K562 (cell line): Measurements from ENCODE around the gene SSU72. TPM values are rescaled to one million over a fixed set of nuclear protein-coding genes. Genes with fewer than 3 reads are reported as not detected.
A peak's percentile ranks its signal among the peaks of the same experiment; 100 is the strongest.

Experiments used
- BDP1 ChIP-seq: IDR thresholded peaks from 3 replicates; pipeline ENCODE4 v1.6.1; 2011; ENCODE audit not compliant: insufficient read length, insufficient read depth
- BRF1 ChIP-seq: IDR thresholded peaks from 3 replicates; pipeline ENCODE4 v1.6.1; 2011; ENCODE audit warnings: borderline replicate concordance, mild to moderate bottlenecking; ENCODE audit not compliant: insufficient read length; ENCODE audit errors: extremely low read depth
- CREBBP ChIP-seq: IDR thresholded peaks from one replicate; pipeline ENCODE4 v1.6.1; 2012; ENCODE audit warnings: low read depth, mild to moderate bottlenecking, control low read depth, inconsistent platforms, low read length
- FOS ChIP-seq: IDR thresholded peaks from 3 replicates; pipeline ENCODE4 v1.6.1; 2011; ENCODE audit not compliant: insufficient read length; ENCODE audit errors: extremely low read depth
- HINFP ChIP-seq: fragments of 450-650 bp; conservative IDR thresholded peaks from 2 replicates; pipeline ENCODE4 v1.6.1; 2016; ENCODE audit warnings: missing genetic modification characterization, low read depth, mild to moderate bottlenecking, control low read depth, missing compliant biosample characterization
- HMBOX1 ChIP-seq: sonication (generic); IDR thresholded peaks from 2 replicates; pipeline ENCODE4 v1.6.1; 2016
- LEF1 ChIP-seq: fragments of 450-650 bp; IDR thresholded peaks from 2 replicates; pipeline ENCODE4 v1.6.1; 2016; ENCODE audit warnings: mild to moderate bottlenecking
- MAFG ChIP-seq: fragments of 450-650 bp; conservative IDR thresholded peaks from 2 replicates; pipeline ENCODE4 v1.6.1; 2016; ENCODE audit warnings: missing genetic modification characterization, missing compliant biosample characterization
- MLLT1 ChIP-seq, 2 experiments: fragments of 450-650 bp; IDR thresholded peaks; 2 replicates each; pipeline ENCODE4 v1.6.1; 2016
- OTX1 ChIP-seq: fragments of 450-650 bp; formaldehyde crosslinking; IDR thresholded peaks from 2 replicates; pipeline ENCODE4 v1.4.0; 2022; ENCODE audit warnings: mild to moderate bottlenecking
- POLR2B ChIP-seq: fragments of 450-650 bp; IDR thresholded peaks from 2 replicates; pipeline ENCODE4 v1.6.1; 2018; ENCODE audit warnings: low read depth; ENCODE audit not compliant: partially characterized antibody
- RAD51 ChIP-seq: fragments of 450-650 bp; IDR thresholded peaks from 2 replicates; pipeline ENCODE4 v1.7.1; 2016; ENCODE audit warnings: low read depth, mild to moderate bottlenecking, borderline replicate concordance
- RBM17 ChIP-seq: fragments of 200-400 bp; formaldehyde crosslinking; IDR thresholded peaks from 2 replicates; pipeline ENCODE4 v1.6.1; 2017; ENCODE audit warnings: low read depth, mild to moderate bottlenecking, low read length, borderline replicate concordance
- RHOXF2B ChIP-seq: fragments of 250-450 bp; sonication (Bioruptor Pico); conservative IDR thresholded peaks from 2 replicates; pipeline ENCODE4 v1.5.1; 2021
- RUNX1 ChIP-seq: sonication (generic); IDR thresholded peaks from 2 replicates; pipeline ENCODE4 v1.6.1; 2016; ENCODE audit warnings: antibody characterized with exemption, low read depth
- SMARCA5 ChIP-seq: fragments of 450-650 bp; IDR thresholded peaks from 2 replicates; pipeline ENCODE4 v1.6.1; 2016
- TBP ChIP-seq: optimal IDR thresholded peaks from 2 replicates; pipeline ENCODE3; 2011; ENCODE audit warnings: low read depth, low read length, improper control_type of control experiment
- TCF7 ChIP-seq: sonication (generic); IDR thresholded peaks from 2 replicates; pipeline ENCODE4 v1.6.1; 2016; ENCODE audit warnings: antibody characterized with exemption, borderline replicate concordance
- TEAD1 ChIP-seq, 2 experiments: fragments of 450-650 bp in 1 of 2; sonication (generic) in 1 of 2; formaldehyde crosslinking; IDR thresholded peaks; 2 replicates each; pipeline versions ENCODE4 v1.4.0 to v1.8.0; 2020 to 2022; ENCODE audit warnings: mild to moderate bottlenecking in 2 of 2, missing genetic modification reagents in 1 of 2
- TEAD4 ChIP-seq, 2 experiments: sonication (generic) in 1 of 2; formaldehyde crosslinking in 1 of 2; IDR thresholded peaks; 2 replicates each; pipeline versions ENCODE4 v1.6.1 to v1.8.0; 2012 to 2022; ENCODE audit warnings: borderline replicate concordance in 1 of 2, inconsistent platforms in 1 of 2, low read length in 1 of 2, mild to moderate bottlenecking in 1 of 2, missing genetic modification reagents in 1 of 2
- XRCC4 ChIP-seq: IDR thresholded peaks from one replicate; pipeline ENCODE4 v1.6.1; 2011; ENCODE audit not compliant: insufficient read depth, insufficient read length; ENCODE audit errors: extremely low read depth
- ZBTB43 ChIP-seq: sonication (generic); formaldehyde crosslinking; IDR thresholded peaks from 2 replicates; pipeline ENCODE4 v1.8.0; 2023; ENCODE audit warnings: mild to moderate bottlenecking, missing genetic modification reagents
- ZNF175 ChIP-seq: fragments of 200-800 bp; sonication (Bioruptor generic); IDR thresholded peaks from 2 replicates; pipeline ENCODE4 v1.6.1; 2016; ENCODE audit warnings: low read depth, mild to moderate bottlenecking, missing genetic modification characterization, missing compliant biosample characterization
- ZNF24 ChIP-seq: fragments of 450-650 bp; IDR thresholded peaks from 2 replicates; pipeline ENCODE4 v1.6.1; 2016
- ZNF717 ChIP-seq: fragments of 250-450 bp; sonication (Bioruptor Pico); IDR thresholded peaks from 2 replicates; pipeline ENCODE4 v1.5.0; 2021
- polyA plus RNA-seq, 8 experiments: library from polyadenylated mRNA; depleted of rRNA in 4 of 8; stranded (reverse) in 5 of 8; unstranded in 3 of 8; fragments of >200 nt; fragmentation: Nextera tagmentation in 2 of 8; fragmentation: Illumina TruSeq in 1 of 8; extraction: Ambion mirVana in 2 of 8; extraction: Trizol in 1 of 8; gene quantifications; 2 replicates each; pipeline versions ENCODE4 v1.2.1 to v1.2.3, GENCODE V29; 2011 to 2014; ENCODE audit warnings: inconsistent platforms in 1 of 8, missing spikeins in 1 of 8
- total RNA-seq, 7 experiments: library from RNA; depleted of rRNA in 6 of 7; stranded (reverse); fragments of >200 nt in 6 of 7; fragmentation: Illumina TruSeq in 2 of 7; extraction: Trizol in 2 of 7; gene quantifications; 2 replicates each; pipeline versions ENCODE4 v1.2.1 to v1.2.3, GENCODE V29; 2011 to 2021; ENCODE audit warnings: low replicate concordance in 1 of 7

The SSU72 gene
- total and polyA plus RNA-seq, 9 of the 15 experiments (the other 6 are each of a cell fraction or from before 2014, with no cell fraction given), result 70.8 to 201 (median 94.6) TPM

GRCh38 chr1:1615256-1616044, 40.8 kb upstream of the SSU72 start, which contains the start of gene MIB2 (continued):
- peak; percentile 46 to 54; a peak in 2 of 4 replicates for TF ChIP-seq MLLT1 (IDR thresholded peaks at IDR 0.05)
- TF ChIP-seq RBM17, result no peak
- TF ChIP-seq ZNF717, result no peak
- TF ChIP-seq SMARCA5, result peak; percentile 88
- peak; percentile 77 for TF ChIP-seq TBP
- TF ChIP-seq ZNF24, result peak; percentile 69; the same call in 1 of the 2 replicates
- no peak for TF ChIP-seq BDP1
- peak in 1 of 2 experiments; percentile 90; a peak in 3 of 4 replicates for TF ChIP-seq TEAD1 (CRISPR knock-in tag; IDR thresholded peaks at IDR 0.05)
- TF ChIP-seq TEAD4 (IDR thresholded peaks at IDR 0.05; ENCODE audit: low read length), result peak; percentile 39; the same call in 1 of the 2 replicates
- TF ChIP-seq TEAD4 (CRISPR knock-in tag; IDR thresholded peaks at IDR 0.05; ENCODE audit: borderline replicate concordance), result no peak
- no peak for TF ChIP-seq OTX1 (CRISPR knock-in tag)
- no peak for TF ChIP-seq CREBBP
- TF ChIP-seq RUNX1, result peak; percentile 62; the same call in 1 of the 2 replicates
- no peak for TF ChIP-seq LEF1
- TF ChIP-seq RHOXF2B, result no peak
- no peak for TF ChIP-seq ZBTB43 (CRISPR knock-in tag)
- TF ChIP-seq ZNF175, result no peak
- TF ChIP-seq XRCC4, result no peak
- TF ChIP-seq HMBOX1, result no peak
- no peak for TF ChIP-seq BRF1
- TF ChIP-seq MAFG (tag), result no peak
- no peak for TF ChIP-seq HINFP (tag)
- peak; percentile 98 for TF ChIP-seq POLR2B
- TF ChIP-seq RAD51, result no peak
- TF ChIP-seq TCF7, result 0 out of 2 replicates have a peak, but pooled peaks have one; percentile 11
- TF ChIP-seq FOS, result no peak
